M059J (cell line): ENCODE data around the gene HPCAL1. TPM values are rescaled to one million over a fixed set of nuclear protein-coding genes. Genes with fewer than 3 reads are reported as not detected.
A peak's percentile ranks its signal among the peaks of the same experiment; 100 is the strongest.

Experiments used
- DNase-seq: peaks from one replicate; pipeline ENCODE4 v3.0.0-alpha.2; 2012; ENCODE audit warnings: low read depth
- total RNA-seq: library from RNA; depleted of rRNA; stranded (reverse); fragments of >200 nt; shearing (Covaris generic); gene quantifications from 2 replicates; pipeline ENCODE4 v1.2.3, GENCODE V29; 2014; rRNA removed

The HPCAL1 gene
- total RNA-seq, 1 experiment from 2014 or later: 267 TPM

DNA sequence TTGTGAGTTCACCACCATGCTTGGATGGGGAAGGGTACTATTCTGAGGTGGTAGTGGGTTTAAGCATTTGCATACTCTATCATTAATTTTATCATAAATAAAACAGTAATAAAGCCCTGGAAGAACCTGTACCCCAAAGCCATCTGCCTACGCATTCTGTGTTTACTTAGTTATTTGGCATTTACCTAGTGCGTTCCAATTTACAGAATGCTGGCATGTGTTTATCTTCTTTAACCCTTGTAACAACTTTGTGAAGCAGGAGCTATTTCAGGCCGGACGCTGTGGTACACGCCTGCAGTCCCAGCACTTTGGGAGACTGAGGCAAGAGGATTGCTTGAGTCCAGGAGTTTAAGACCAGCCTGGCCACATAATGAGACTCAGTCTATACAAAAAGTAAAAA, 163.2 kb downstream of the HPCAL1 start:
- no peak for DNase-seq

- DNase-seq: no peak
These were observed 164.1 kb downstream of the HPCAL1 start for GRCh38 chr2:10466801-10467200.

DNA sequence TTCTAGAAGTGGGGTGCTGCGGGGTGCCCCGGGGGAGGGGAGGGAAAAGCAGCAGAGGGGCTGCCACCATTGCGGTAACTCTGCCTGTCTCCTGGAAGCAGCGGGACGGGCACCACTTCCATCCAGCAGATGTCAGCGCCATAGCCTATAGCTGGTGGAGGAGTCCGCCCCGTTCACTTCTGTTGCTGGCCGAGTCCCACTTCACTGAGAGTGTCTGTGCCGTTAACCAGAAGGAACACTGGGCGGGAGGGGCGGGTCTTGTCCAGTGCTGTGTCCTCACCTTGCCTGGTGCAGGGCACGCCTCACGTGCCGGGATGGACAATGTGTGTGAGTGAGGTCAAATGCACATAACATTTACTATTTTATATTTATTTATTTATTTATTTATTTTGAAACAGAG, 164.7 kb downstream of the HPCAL1 start:
- DNase-seq: no peak

- no peak for DNase-seq
These were observed 166.6 kb downstream of the HPCAL1 start for GRCh38 chr2:10469301-10469700.

DNA sequence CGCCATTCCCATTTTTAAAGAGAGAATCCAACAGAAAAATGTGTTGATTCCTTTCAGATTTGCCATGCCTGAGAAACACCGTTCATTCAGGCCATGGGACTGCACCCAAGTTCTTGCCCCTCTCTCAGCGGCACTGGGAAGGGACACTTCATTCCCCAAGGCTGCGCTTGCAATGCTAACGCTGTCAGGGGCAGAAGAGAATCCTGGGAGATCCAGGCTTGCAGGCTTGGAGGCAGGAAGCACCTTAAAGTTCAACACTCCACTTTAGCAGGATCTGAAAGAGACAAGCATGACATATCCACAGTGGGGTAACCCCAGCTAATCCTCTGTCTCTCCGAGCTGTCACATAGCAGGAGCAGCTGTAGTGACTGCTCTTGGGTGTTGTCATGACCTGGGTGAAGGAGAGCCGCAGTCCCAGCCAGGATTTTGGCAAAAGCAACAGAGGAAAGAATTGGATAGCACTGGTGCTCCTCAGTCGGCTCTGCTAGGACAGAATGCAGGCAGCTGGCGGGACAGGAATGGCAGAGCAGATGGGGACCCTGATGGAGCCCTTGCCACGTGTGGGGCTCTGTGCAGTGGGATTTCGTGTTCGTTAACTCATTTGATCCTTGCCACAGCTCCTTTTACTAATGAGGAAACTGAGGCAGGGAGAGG, 167.4 kb downstream of the HPCAL1 start:
- no peak for DNase-seq

- DNase-seq: no peak
These were observed 168.4 kb downstream of the HPCAL1 start for GRCh38 chr2:10471046-10471571.

DNA sequence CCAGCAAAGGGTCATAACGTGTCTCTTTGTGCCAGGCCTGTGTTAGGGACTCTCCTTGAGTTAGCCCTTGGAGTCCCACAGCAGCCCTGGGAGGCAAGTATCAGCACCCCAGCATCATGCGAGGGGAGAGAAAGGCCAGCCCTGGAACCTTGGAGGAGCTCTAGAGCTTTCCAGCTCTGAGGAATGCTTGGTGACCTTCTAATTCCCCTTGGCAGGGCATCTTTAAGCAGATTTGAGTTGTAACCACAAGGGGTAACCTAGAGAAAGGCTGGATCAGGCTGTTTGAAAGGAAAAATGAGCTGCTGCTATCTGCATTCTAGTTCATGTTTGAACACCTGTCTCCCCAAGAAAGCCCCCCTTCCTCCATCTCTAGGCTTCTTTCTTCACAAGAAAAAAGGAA, 169.3 kb downstream of the HPCAL1 start:
- peak; percentile 9 for DNase-seq

DNA sequence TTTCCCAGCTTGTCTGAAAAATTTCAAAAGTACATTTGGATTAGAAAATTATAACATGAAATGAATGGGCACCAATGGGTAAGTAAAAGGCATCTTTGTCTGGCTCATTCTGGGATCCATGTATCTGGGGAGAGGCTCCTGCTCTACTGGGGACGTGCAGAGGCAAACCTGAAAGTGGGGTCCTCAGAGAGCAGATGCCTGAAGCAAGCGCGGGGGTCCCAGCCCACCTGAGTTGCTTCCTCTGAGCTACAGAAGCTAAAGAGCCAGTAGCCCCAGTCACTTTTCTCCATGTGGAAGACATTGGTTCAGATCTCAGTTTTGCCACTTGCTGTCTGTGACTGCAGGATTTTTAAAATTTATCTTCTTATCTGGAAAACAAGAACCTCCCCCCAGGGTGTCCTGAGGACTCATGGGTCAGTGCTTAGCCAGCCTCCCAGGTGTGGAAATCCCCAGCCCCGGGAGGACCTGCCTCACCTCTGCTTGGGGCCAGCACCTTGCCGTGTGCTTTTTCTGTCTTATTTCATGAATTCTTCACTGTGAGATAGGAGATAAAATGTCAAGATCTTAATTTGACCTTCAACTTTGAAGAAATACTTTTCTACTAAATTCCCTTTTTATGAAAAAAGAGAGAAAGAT, 170.5 kb downstream of the HPCAL1 start:
- no peak for DNase-seq

DNA sequence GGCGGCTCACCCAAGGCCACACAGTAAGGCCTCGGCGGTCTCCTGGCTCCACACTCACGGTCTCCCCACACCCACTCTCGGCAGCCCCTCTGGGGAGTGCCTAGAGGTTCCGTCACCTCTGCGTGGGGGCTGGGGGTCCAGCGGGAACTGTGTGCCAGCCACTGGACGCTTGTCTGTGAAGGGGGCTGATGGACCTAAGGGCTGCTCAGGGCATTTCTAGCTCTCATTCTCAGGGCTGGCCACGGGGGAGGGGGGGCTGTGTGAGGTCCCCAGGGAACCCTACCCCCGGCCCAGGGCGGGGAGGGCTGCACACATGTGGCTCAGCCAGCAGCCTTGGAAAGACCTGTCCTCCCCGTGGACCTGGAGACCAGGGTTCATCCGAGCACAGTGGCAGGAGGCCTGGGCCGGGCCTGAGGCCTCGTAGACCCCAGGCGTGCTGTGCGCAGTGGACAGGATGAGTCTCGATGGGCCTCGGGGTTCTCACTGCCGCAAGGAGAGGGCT, 172.6 kb downstream of the HPCAL1 start:
- DNase-seq: no peak

DNA sequence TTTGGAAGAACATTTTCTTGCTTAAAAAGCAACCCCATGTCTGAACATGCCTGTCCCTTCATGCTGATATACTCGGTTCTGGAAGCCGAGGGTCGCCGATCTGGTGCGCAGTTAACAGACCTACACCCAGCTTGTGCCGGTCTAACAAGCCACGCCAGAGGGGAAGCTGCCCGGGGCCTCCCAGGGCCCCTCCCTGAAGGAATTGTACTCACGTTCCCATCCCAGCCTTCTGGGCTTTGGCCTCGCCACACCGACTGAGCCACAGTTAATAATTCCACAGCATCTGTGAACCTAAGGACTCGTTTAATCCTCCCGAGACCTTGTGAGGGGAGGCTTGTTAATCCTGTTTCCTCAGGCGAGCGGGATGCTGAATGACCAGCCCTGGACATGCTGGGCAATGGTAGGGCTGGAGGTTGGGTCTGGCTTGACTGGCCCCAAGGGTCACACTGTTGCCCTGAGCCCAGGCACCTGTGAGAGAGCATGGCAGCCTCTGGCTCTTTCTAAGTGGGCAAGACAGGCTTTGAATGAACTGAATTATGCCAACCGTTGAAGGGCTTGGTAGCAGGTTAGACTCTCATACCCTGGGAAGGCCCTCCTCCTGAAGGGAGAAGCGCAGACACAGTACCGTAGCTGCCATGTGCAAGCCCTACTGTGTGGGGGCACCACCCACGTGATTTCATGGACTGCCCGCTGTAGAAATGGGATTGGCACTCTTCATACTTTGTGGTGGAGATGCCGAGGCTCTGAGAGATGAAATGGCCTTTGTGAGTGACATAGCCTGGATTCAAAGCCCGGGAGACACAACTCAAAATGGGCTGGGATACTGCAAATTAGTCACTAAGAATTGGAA, 173.3 kb downstream of the HPCAL1 start:
- no peak for DNase-seq

- no peak for DNase-seq
These were observed 174.2 kb downstream of the HPCAL1 start for GRCh38 chr2:10476723-10477442.

Other genes starting within 250 kb of the HPCAL1 start
- 0.10 and 0.79 TPM in 2 replicates for gene CYS1, start 222.5 kb upstream of the HPCAL1 start, total RNA-seq
- gene RRM2, start 180.2 kb upstream of the HPCAL1 start, total RNA-seq: 110 and 170 TPM in 2 replicates
- 49.9 and 69.0 TPM in 2 replicates for gene ODC1, start 145.4 kb downstream of the HPCAL1 start, total RNA-seq